Endothelial cell of umbilical vein (primary cell): ENCODE results near the gene ATP8A2. TPM values are rescaled to one million over a fixed set of nuclear protein-coding genes. Genes with fewer than 3 reads are reported as not detected.

Experiments
- BruUV-seq: library from RNA; stranded (reverse); fragments of 400-500 nt; replicated peaks from 2 replicates; lab custom pipeline; 2021; lab: Mats Ljungman, UMichigan
- CTCF ChIA-PET: fragments of 300-600, 350-600 bp; sonication (Branson Sonifier 250); formaldehyde crosslinking; loops from one replicate; lab custom pipeline; 2021; ENCODE audit warnings: antibody characterized with exemption, inconsistent platforms; lab: Charles Lee
- POLR2A ChIA-PET: fragments of 300-600, 350-600 bp; sonication (Branson Sonifier 250); formaldehyde crosslinking; loops from one replicate; lab custom pipeline; 2021; ENCODE audit warnings: antibody characterized with exemption, inconsistent platforms; lab: Charles Lee
- DNase-seq: peaks from one replicate; pipeline ENCODE4 v3.0.0-alpha.2; 2011; ENCODE audit warnings: low read depth, low spot score
- FAIRE-seq: peaks from 2 replicates; lab custom pipeline; 2011; peaks lifted over from hg19 to GRCh38; lab: Jason Lieb, UNC
- H2AFZ ChIP-seq: 2 replicates; pipeline ENCODE4 v1.6.0; 2012; ENCODE audit warnings: low read depth, low read length, control low read depth, inconsistent platforms
- H3K27ac ChIP-seq: 2 replicates; pipeline ENCODE4 v1.5.1; 2011; ENCODE audit warnings: low read depth, mild to moderate bottlenecking, control low read depth, low read length, moderate library complexity; ENCODE audit not compliant: insufficient read depth
- H3K27me3 ChIP-seq, 2 experiments: 2 replicates each; pipeline versions ENCODE4 v1.6.0 to v1.6.1; 2011; ENCODE audit warnings: low read length in 2 of 2, mixed read lengths in 1 of 2; ENCODE audit not compliant: control insufficient read depth in 2 of 2, insufficient read depth in 2 of 2
- H3K36me3 ChIP-seq, 2 experiments: 2 replicates in 1 of 2; 3 replicates in 1 of 2; pipeline ENCODE4 v1.5.1; 2011; ENCODE audit warnings: low read length in 2 of 2, mild to moderate bottlenecking in 1 of 2, moderate library complexity in 1 of 2; ENCODE audit not compliant: control insufficient read depth in 2 of 2, insufficient read depth in 2 of 2; ENCODE audit errors: extremely low read depth in 1 of 2
- H3K4me1 ChIP-seq: 3 replicates; pipeline ENCODE4 v1.5.1; 2011; ENCODE audit warnings: mild to moderate bottlenecking, low read length; ENCODE audit not compliant: control insufficient read depth, insufficient read depth; ENCODE audit errors: extremely low read depth
- H3K4me2 ChIP-seq: 2 replicates; pipeline ENCODE4 v1.6.1; 2011; ENCODE audit warnings: low read length, control low read depth, mixed read lengths; ENCODE audit not compliant: insufficient read depth
- H3K4me3 ChIP-seq, 3 experiments: fragments of 200-600 bp in 1 of 3; sonication (generic), shearing (Covaris generic) in 1 of 3; replicated peaks in 1 of 3; 2 replicates each; pipeline ENCODE4 v1.5.1; 2011 to 2016; ENCODE audit warnings: control low read depth in 3 of 3, low read length in 3 of 3, mild to moderate bottlenecking in 2 of 3, inconsistent platforms in 1 of 3, low read depth in 1 of 3, moderate library complexity in 1 of 3; ENCODE audit not compliant: insufficient read depth in 1 of 3
- H3K79me2 ChIP-seq: 2 replicates; pipeline ENCODE4 v1.6.0; 2012; ENCODE audit warnings: low read length, inconsistent platforms; ENCODE audit not compliant: control insufficient read depth, insufficient read depth
- H3K9ac ChIP-seq: replicated peaks from 2 replicates; pipeline ENCODE3; 2011; ENCODE audit warnings: low read length, control low read depth; ENCODE audit not compliant: insufficient read depth; ENCODE audit errors: extremely low read depth
- H3K9me1 ChIP-seq: replicated peaks from 3 replicates; pipeline ENCODE4 v1.6.0; 2011; ENCODE audit warnings: mild to moderate bottlenecking, low read length; ENCODE audit not compliant: control insufficient read depth, insufficient read depth; ENCODE audit errors: extremely low read depth
- H3K9me3 ChIP-seq: replicated peaks from 2 replicates; pipeline ENCODE4 v1.5.1; 2012; ENCODE audit warnings: low read length, inconsistent platforms; ENCODE audit not compliant: control insufficient read depth, insufficient read depth
- H4K20me1 ChIP-seq: replicated peaks from 2 replicates; pipeline ENCODE3; 2011; ENCODE audit warnings: mild to moderate bottlenecking, low read length; ENCODE audit not compliant: control insufficient read depth, insufficient read depth; ENCODE audit errors: extremely low read depth
- CTCF ChIP-seq, 2 donors: IDR thresholded peaks; 1 replicate in 1 of 2; 2 replicates in 1 of 2; pipeline ENCODE4 v1.5.1; 2011; ENCODE audit warnings: low read length in 2 of 2, mild to moderate bottlenecking in 2 of 2, moderate library complexity in 2 of 2, control low read depth in 1 of 2, inconsistent platforms in 1 of 2, low read depth in 1 of 2; ENCODE audit not compliant: insufficient read depth in 1 of 2; ENCODE audit errors: extremely low read depth in 1 of 2
- EZH2 ChIP-seq: IDR thresholded peaks from 2 replicates; pipeline ENCODE4 v1.6.1; 2012; ENCODE audit warnings: borderline replicate concordance, low read depth, mild to moderate bottlenecking, moderate library complexity, low read length, inconsistent platforms; ENCODE audit not compliant: severe bottlenecking
- FOS ChIP-seq: IDR thresholded peaks from 2 replicates; pipeline ENCODE4 v1.6.1; 2011; ENCODE audit warnings: mild to moderate bottlenecking, low read length, moderate library complexity, borderline replicate concordance; ENCODE audit not compliant: insufficient read depth
- GATA2 ChIP-seq: IDR thresholded peaks from 2 replicates; pipeline ENCODE4 v1.7.0; 2011; ENCODE audit warnings: low read depth, mild to moderate bottlenecking, moderate library complexity, mixed read lengths, low read length; ENCODE audit not compliant: insufficient read length, insufficient read depth
- JUN ChIP-seq: IDR thresholded peaks from 2 replicates; pipeline ENCODE4 v1.6.1; 2011; ENCODE audit warnings: borderline replicate concordance, low read depth; ENCODE audit not compliant: insufficient read length, insufficient read depth
- MAX ChIP-seq: IDR thresholded peaks from 2 replicates; pipeline ENCODE4 v1.6.1; 2011; ENCODE audit not compliant: insufficient read depth, insufficient read length
- MYC ChIP-seq: IDR thresholded peaks from one replicate; pipeline ENCODE4 v1.6.1; 2011; ENCODE audit warnings: mild to moderate bottlenecking, low read depth, low read length
- POLR2A ChIP-seq: IDR thresholded peaks from 2 replicates; pipeline ENCODE4 v1.6.1; 2012; ENCODE audit warnings: low read depth, mild to moderate bottlenecking, control low read depth, low read length
- POLR2AphosphoS5 ChIP-seq: IDR thresholded peaks from 2 replicates; pipeline ENCODE4 v1.6.1; 2012; ENCODE audit warnings: low read depth, mild to moderate bottlenecking, control low read depth, low read length, moderate library complexity; ENCODE audit not compliant: insufficient read depth
- dilution Hi-C: fragments of 300-500 bp; cut with MboI; formaldehyde crosslinking; loops from one replicate; pipeline ENCODE4 v1.15.0; 2019; ENCODE audit warnings: low sequenced_read_pairs; ENCODE audit not compliant: extremely low pct_ligation_motif_present
- intact Hi-C: fragments of 100-400 bp; cut with micrococcal nuclease; formaldehyde crosslinking; loops from one replicate; pipeline ENCODE4 v1.10.0; 2022
- polyA plus RNA-seq, 4 experiments: library from polyadenylated mRNA; depleted of rRNA in 3 of 4; stranded (reverse) in 3 of 4; unstranded in 1 of 4; fragments of >200 nt; gene quantifications; 2 replicates each; pipeline versions ENCODE4 v1.2.1 to v1.2.3, GENCODE V29; 2011 to 2012; ENCODE audit warnings: missing spikeins in 1 of 4
- total RNA-seq: library from RNA; stranded (reverse); gene quantifications from 2 replicates; pipeline ENCODE4 v1.2.3, GENCODE V29; 2021

ATP8A2 gene
- total and polyA plus RNA-seq, 2 donors (not counting 3 experiments of a cell fraction or from before 2014, with no cell fraction given), result 0.11 to 0.49 TPM

- no peaks in the 10 kb centered on the region for H3K79me2 ChIP-seq
- FAIRE-seq, result peak; percentile 24
- H3K9me1 ChIP-seq, result no peaks in the 10 kb centered on the region
- no TSS peak for BruUV-seq
- H4K20me1 ChIP-seq, result no peaks in the 10 kb centered on the region
- TF ChIP-seq JUN (no peak), MAX (no peak), POLR2A (no peak)
- H3K4me1 ChIP-seq, result peaks cover 63% of the 10 kb centered on the region
- H3K4me2 ChIP-seq, result no peak overlapping the region
- CTCF ChIA-PET, result no interaction called here
- POLR2A ChIA-PET, result no interaction called here
- no peak for DNase-seq
- dilution Hi-C loops, result no loop called here
- no peaks in the 10 kb centered on the region for H3K36me3 ChIP-seq
- H3K9ac ChIP-seq, result no peak overlapping the region
- H3K27me3 ChIP-seq, result no peaks in the 10 kb centered on the region
- no peaks in the 10 kb centered on the region for H3K9me3 ChIP-seq
- no peak overlapping the region for H3K4me3 ChIP-seq
- intact Hi-C loops, result no loop called here
- no peak overlapping the region for H3K27ac ChIP-seq
- no peak overlapping the region for H2AFZ ChIP-seq
Measured at GRCh38 chr13:26021956-26022355, 650.2 kb downstream of the ATP8A2 start.

GRCh38 chr13:26022538-26023292, 650.9 kb downstream of the ATP8A2 start:
- BruUV-seq, result no TSS peak
- Histone ChIP-seq H3K4me1 (peaks cover 56% of the 10 kb centered on the region), H3K27me3 (no peaks in the 10 kb centered on the region), H3K36me3 (no peaks in the 10 kb centered on the region), H2AFZ (no peak overlapping the region), H3K27ac (no peak overlapping the region), H3K9me3 (no peaks in the 10 kb centered on the region), H3K9ac (no peak overlapping the region), H3K4me3 (no peak overlapping the region), H3K9me1 (no peaks in the 10 kb centered on the region), H3K79me2 (no peaks in the 10 kb centered on the region), H3K4me2 (no peak overlapping the region), H4K20me1 (no peaks in the 10 kb centered on the region)
- dilution Hi-C loops (no loop called here), intact Hi-C loops (no loop called here)
- no peak for TF ChIP-seq GATA2
- no peak for TF ChIP-seq JUN
- TF ChIP-seq FOS, result no peak
- TF ChIP-seq MYC, result no peak
- no peak for TF ChIP-seq POLR2A
- TF ChIP-seq MAX, result no peak
- TF ChIP-seq EZH2, result no peak
- no peak for TF ChIP-seq POLR2AphosphoS5
- TF ChIP-seq CTCF (IDR thresholded peaks at IDR 0.05; ENCODE audit: extremely low read depth in 1 of 2, insufficient read depth in 1 of 2, low read depth in 1 of 2, low read length in 2 of 2), result no peak
- DNase-seq, result no peak
- ChIA-PET POLR2A (no interaction called here), CTCF (interaction anchor here (0.9 kb wide), 1 partner anchor 15 kb away, joined by 3 read pairs; no protein-coding TSS in a partner anchor)
- FAIRE-seq, result peak; percentile 53
